ENCODE data around the gene TMEM156. TPM values are rescaled to one million over a fixed set of nuclear protein-coding genes. Genes with fewer than 3 reads are reported as not detected.
"Not testable (repeated sequence)": the region's sequence is repeated elsewhere in the genome, so short reads cannot be mapped to it uniquely, and the experiment has no call there.

The TMEM156 gene
- total RNA-seq, 1 donor from 2014 or later = 2.3 TPM

GRCh38 chr4:39024311-39024865, 7.8 kb downstream of the TMEM156 start:
- no peak for TF ChIP-seq CTCF (conservative IDR thresholded peaks at IDR 0.05; ENCODE audit: low read depth, low read length)
- DNase-seq (ENCODE audit: low read depth) = no peak
- H3K4me3 ChIP-seq (ENCODE audit: low read depth, low read length) = no peak overlapping the region

GRCh38 chr4:39023059-39023458, 9.2 kb downstream of the TMEM156 start:
- no peak for TF ChIP-seq CTCF (conservative IDR thresholded peaks at IDR 0.05; ENCODE audit: low read depth, low read length)
- DNase-seq (ENCODE audit: low read depth) = no peak

GRCh38 chr4:39022241-39022640, 10.0 kb downstream of the TMEM156 start:
- H3K4me3 ChIP-seq (ENCODE audit: low read depth, low read length) = no peak overlapping the region
- no peak for TF ChIP-seq CTCF (conservative IDR thresholded peaks at IDR 0.05; ENCODE audit: low read depth, low read length)
- no peak for DNase-seq (ENCODE audit: low read depth)

More at GRCh38 chr4:39023059-39023458, 9.2 kb downstream of the TMEM156 start:
- no peak overlapping the region for H3K4me3 ChIP-seq (ENCODE audit: low read depth, low read length)

GRCh38 chr4:39021631-39022030, 10.6 kb downstream of the TMEM156 start:
- DNase-seq (ENCODE audit: low read depth) = no peak
- H3K4me3 ChIP-seq (ENCODE audit: low read depth, low read length) = no peak overlapping the region
- TF ChIP-seq CTCF (conservative IDR thresholded peaks at IDR 0.05; ENCODE audit: low read depth, low read length) = no peak

- H3K4me3 ChIP-seq (ENCODE audit: low read depth, low read length) = no peak overlapping the region
- TF ChIP-seq CTCF (conservative IDR thresholded peaks at IDR 0.05; ENCODE audit: low read depth, low read length) = no peak
- DNase-seq (ENCODE audit: low read depth) = no peak
Measured at GRCh38 chr4:39020130-39020529, 12.1 kb downstream of the TMEM156 start.

GRCh38 chr4:39014028-39014427, 18.2 kb downstream of the TMEM156 start:
- no peak overlapping the region for H3K4me3 ChIP-seq (ENCODE audit: low read depth, low read length)
- TF ChIP-seq CTCF (conservative IDR thresholded peaks at IDR 0.05; ENCODE audit: low read depth, low read length) = no peak
- no peak for DNase-seq (ENCODE audit: low read depth)

- H3K4me3 ChIP-seq (ENCODE audit: low read depth, low read length) = no peak overlapping the region
- no peak for TF ChIP-seq CTCF (conservative IDR thresholded peaks at IDR 0.05; ENCODE audit: low read depth, low read length)
- no peak for DNase-seq (ENCODE audit: low read depth)
Measured at GRCh38 chr4:39004758-39005157, 27.5 kb downstream of the TMEM156 start.

- not testable (repeated sequence) for DNase-seq (ENCODE audit: low read depth); H3K4me3 ChIP-seq (ENCODE audit: low read depth, low read length)
Measured at GRCh38 chr4:39002058-39002457, 30.2 kb downstream of the TMEM156 start.

Data from epithelial cell of proximal tubule (primary cell).